Mucosa of rectum (tissue), 2 donors: ENCODE results near the gene RHEB.

ENCODE experiments used
- H3K27ac ChIP-seq, 2 donors: one replicate each; pipeline ENCODE4 v1.7.0; 2013; ENCODE audit warnings: inconsistent platforms in 2 of 2, low read depth in 2 of 2, low read length in 2 of 2
- H3K27me3 ChIP-seq, 2 donors: one replicate each; pipeline ENCODE4 v1.7.0; 2013; ENCODE audit warnings: low read length in 2 of 2; ENCODE audit not compliant: control insufficient read depth in 2 of 2, insufficient read depth in 2 of 2
- H3K36me3 ChIP-seq, 2 donors: one replicate each; pipeline ENCODE4 v1.7.0; 2013; ENCODE audit warnings: low read length in 2 of 2; ENCODE audit not compliant: control insufficient read depth in 2 of 2, insufficient read depth in 2 of 2
- H3K4me1 ChIP-seq, 2 donors: one replicate each; pipeline ENCODE4 v1.7.0; 2013; ENCODE audit warnings: low read length in 2 of 2, mild to moderate bottlenecking in 1 of 2; ENCODE audit not compliant: control insufficient read depth in 2 of 2, insufficient read depth in 2 of 2
- H3K4me3 ChIP-seq, 2 donors: one replicate each; pipeline ENCODE4 v1.7.0; 2013; ENCODE audit warnings: low read length in 2 of 2
- H3K9ac ChIP-seq, 2 donors: one replicate each; pipeline ENCODE4 v1.7.0; 2013; ENCODE audit warnings: low read length in 2 of 2, low read depth in 1 of 2, mild to moderate bottlenecking in 1 of 2
- H3K9me3 ChIP-seq, 2 donors: one replicate each; pipeline ENCODE4 v1.7.0; 2013; ENCODE audit warnings: low read length in 2 of 2; ENCODE audit not compliant: control insufficient read depth in 2 of 2
- donor health status: healthy.
- donor health status: Normal muscosa, but diverticular disease.

RHEB gene

DNA sequence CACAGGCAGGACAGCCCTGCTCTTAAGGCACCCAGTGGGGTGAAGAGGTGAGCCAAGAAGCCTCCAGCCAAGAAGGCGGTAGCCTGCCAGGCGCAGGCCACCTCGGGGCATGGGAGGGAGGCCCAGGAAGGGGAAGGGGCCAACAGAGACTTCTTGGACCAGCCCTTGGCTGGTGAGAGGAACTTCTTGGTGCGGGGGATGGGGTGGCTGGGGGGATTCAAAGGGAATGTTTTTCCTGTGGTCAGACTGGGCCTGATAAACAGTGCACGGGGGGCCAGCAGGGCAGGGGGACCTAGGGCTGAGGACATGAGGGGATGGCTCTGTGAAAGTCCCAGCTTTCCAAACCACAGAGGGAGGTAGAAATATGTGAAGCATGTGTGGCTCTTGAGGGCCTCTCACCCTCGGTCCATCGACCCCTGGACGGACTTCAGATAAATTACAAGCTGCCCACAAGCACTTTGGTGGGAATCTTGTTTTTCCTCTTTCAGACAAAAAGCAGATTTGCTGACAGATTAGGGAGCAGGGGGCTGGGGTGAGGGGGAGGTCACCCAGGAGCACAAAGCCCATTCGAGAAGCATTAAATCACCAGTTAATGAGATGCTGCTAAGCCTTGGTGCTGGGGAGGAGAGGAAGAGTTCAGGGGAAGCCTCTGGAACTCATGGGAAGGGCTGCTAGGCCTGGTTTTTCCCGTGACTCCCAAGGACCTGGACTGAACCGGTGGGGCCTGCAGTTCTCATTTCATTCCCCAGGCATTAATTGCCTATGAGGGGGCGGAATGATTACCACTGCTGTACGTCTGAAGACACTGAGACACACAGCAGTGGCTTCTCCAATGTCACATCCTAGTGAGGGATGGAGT is 91.1 kb downstream of the RHEB start:
- Histone ChIP-seq H3K4me3 (no peak overlapping the region), H3K9ac (no peak overlapping the region), H3K27me3 (peaks cover 0 to 2% of the 10 kb centered on the region in 2 donors), H3K4me1 (peaks cover 3 to 8% of the 10 kb centered on the region in 2 donors), H3K36me3 (no peaks in the 10 kb centered on the region), H3K9me3 (no peaks in the 10 kb centered on the region), H3K27ac (peak overlapping the region in 1 of 2 donors; percentile 32)

DNA sequence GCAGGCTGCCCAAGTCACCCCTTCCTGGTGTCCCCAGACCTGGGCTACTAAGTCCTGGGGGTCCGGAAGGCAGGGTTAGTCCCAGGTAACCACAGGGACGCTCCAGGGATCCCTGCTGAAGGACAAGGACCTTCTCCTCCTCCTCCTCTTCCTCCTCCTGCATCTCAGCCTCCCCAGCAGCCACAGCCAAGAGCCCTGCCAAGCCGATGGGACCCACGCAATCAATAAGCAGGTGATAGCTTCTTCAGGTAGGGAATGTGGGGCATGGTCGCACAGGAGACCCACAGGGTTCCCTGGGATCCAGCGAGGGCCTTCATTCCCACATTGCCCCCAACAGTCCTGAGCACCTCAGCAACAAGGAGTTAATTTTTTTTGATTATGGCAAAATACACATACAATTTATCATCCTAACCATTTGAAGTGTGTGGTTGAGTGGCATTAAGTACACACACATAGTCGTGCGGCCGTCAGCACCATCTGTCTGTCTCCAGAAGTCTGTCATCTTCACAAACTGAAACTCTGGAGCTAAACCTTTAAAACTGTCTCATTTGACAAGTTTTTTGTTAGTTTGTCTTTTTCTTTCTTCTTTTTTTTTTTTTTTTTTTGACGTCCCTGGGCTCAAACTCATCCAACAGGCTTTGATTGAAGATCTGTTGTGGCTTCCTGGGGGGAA is 91.9 kb downstream of the RHEB start:
- H3K4me1 ChIP-seq = peaks cover 3 to 8% of the 10 kb centered on the region in 2 donors
- H3K27me3 ChIP-seq = peaks cover 0 to 2% of the 10 kb centered on the region in 2 donors
- peak overlapping the region in 1 of 2 donors; percentile 19 for H3K27ac ChIP-seq
- H3K36me3 ChIP-seq = no peaks in the 10 kb centered on the region
- H3K9ac ChIP-seq = no peak overlapping the region
- no peak overlapping the region for H3K4me3 ChIP-seq
- H3K9me3 ChIP-seq = no peaks in the 10 kb centered on the region

DNA sequence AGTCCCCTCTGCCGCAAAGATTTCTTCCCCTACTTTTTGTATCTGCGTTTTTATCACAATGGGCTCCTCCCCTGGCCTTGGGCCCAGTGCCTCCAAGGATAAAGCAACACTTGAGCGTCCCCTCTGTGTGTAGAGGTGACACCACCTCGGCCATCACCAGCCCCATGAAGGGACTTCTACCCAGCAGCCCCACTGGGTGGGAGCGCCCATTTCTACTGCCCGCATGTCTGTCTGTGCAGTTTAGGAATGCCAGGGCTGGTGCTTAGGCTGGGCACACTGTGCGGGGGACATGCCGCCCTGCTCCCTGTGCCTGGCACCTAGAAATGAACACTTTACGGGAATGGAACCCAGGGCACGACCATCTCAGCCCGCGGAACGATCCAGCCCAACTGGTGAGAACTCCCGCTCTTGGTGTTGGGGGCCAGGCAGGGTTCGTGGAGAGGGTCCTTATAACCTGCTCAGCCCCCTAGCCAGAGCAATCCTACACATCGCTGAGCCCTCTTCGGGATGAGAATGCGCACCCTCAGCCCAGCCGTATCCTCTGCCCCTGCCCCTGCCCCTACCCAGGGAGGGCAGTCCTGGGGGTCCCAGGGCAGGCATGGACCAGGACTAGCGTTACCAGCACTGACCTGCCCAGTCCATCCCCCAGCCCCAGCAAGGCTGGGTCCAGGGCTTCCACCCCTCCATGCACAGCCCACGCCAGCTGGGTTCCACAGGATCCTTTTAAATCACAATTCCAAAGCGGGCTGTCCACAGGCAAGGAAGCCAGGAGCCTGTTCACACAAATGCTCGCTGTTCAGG is 92.6 kb downstream of the RHEB start:
- peaks cover 0 to 2% of the 10 kb centered on the region in 2 donors for H3K27me3 ChIP-seq
- no peak overlapping the region for H3K9ac ChIP-seq
- H3K4me3 ChIP-seq = no peak overlapping the region
- no peaks in the 10 kb centered on the region for H3K36me3 ChIP-seq
- peaks cover 3 to 8% of the 10 kb centered on the region in 2 donors for H3K4me1 ChIP-seq
- no peaks in the 10 kb centered on the region for H3K9me3 ChIP-seq
- peak overlapping the region in 1 of 2 donors; percentile 19 for H3K27ac ChIP-seq

DNA sequence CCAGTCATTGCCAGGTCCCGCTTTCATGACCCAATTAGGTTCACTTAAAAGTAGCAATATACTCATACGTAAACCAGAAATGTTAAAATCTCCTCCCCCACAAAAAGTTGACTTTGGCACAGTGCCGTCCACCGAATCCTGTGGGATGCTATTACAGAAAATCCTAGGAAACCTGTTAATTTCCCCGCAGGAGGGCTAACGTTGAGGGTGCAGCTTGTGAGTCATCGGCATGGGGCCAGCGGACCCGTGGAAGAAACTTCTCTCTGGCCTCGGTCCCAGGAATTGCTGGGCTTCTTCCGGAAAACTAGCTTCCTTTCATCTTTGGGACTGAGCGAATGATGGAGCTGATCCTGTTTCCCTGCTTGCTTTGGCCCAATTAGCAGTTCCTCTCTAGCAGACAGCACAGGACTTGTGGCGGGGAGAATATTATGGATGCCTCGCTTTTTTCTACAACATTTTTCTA is 93.2 kb downstream of the RHEB start:
- Histone ChIP-seq H3K36me3 (no peaks in the 10 kb centered on the region), H3K4me1 (peaks cover 3 to 8% of the 10 kb centered on the region in 2 donors), H3K4me3 (no peak overlapping the region), H3K27ac (peak overlapping the region; percentile 44 to 52), H3K9ac (no peak overlapping the region), H3K9me3 (no peaks in the 10 kb centered on the region), H3K27me3 (peaks cover 0 to 2% of the 10 kb centered on the region in 2 donors)

DNA sequence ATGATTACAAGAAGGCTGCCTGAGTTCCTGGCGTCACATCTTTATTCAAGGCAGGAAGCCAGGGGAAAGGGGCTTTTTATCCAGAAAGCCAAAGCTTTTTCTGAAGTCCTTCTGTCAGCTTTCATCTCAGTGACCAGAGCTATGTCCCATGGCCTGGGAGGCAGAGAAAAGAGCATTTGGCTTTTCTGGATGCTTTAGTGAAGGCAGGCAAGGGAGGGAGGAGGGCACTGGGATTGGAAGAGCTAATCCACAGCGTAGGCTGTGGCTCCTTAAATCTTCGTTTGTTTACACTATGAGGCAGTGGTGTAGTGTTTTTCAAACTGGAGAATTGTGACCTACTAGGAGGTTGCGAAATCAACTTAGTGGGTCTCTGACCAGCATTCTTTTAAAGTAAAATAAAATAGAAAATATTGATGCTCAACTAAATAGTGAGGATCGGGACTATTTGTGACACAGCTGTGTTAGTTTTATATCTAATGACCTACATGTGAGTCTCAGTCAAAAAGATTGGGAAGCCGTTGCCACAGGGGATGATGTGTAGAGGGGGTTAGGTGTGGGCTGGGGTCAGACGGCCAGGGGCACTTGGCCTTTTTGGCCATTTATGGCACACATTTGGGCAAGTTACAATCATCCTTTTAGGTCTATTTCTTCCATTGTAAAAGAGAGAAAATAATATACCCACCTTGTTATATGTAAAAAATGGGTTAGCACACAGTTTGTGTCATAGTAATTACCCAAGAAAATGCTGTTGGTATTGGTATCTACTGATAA is 93.8 kb downstream of the RHEB start:
- peak overlapping the region; percentile 44 to 52 for H3K27ac ChIP-seq
- H3K4me3 ChIP-seq = no peak overlapping the region
- H3K27me3 ChIP-seq = peaks cover 0 to 2% of the 10 kb centered on the region in 2 donors
- H3K9me3 ChIP-seq = no peaks in the 10 kb centered on the region
- H3K9ac ChIP-seq = no peak overlapping the region
- H3K4me1 ChIP-seq = peaks cover 3 to 8% of the 10 kb centered on the region in 2 donors
- H3K36me3 ChIP-seq = no peaks in the 10 kb centered on the region

DNA sequence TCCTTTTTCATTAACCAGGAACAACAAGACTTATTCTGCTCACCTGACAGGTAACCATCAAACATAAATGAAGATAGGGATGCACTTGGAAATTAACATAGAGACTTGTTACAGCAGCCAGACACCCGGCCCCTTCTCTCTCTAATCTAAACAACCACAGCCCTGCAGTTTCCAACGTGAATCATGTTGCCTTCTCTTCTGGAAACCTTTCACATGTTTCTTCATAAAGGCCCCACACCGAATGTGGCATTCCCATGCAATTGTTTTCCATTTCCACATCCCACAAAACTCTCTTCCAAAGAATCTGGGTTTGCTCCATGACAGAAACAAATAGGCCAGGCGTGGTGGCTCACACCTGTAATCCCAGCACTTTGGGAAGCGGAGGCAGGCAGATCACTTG is 94.9 kb downstream of the RHEB start:
- Histone ChIP-seq H3K36me3 (no peaks in the 10 kb centered on the region), H3K9me3 (peaks cover 3 to 4% of the 10 kb centered on the region in 2 donors), H3K4me3 (no peak overlapping the region), H3K27me3 (peaks cover 0 to 2% of the 10 kb centered on the region in 2 donors), H3K9ac (no peak overlapping the region), H3K27ac (no peak overlapping the region), H3K4me1 (peaks cover 2 to 8% of the 10 kb centered on the region in 2 donors)

DNA sequence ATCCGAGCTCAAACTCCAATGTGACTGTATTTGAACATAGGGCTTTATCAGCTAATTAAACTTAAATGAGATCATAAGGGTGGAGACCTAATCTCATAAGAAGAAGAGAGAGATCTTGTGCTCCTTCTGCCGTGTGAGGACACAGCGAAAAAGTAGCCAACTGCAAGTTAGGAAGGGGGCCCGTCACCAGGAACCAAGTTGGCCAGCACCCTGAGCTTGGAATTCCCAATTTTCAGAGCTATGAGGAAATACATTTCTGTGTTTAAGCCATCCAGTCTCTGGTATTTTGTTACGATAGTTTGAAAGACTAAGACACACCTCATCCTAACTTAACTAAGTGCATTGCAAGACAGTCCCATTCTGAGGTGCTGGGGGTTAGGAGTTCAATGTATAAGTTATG is 95.8 kb downstream of the RHEB start:
- Histone ChIP-seq H3K4me3 (no peak overlapping the region), H3K27ac (no peak overlapping the region), H3K9ac (no peak overlapping the region), H3K27me3 (peaks cover 0 to 2% of the 10 kb centered on the region in 2 donors), H3K4me1 (peaks cover 0 to 2% of the 10 kb centered on the region in 2 donors), H3K9me3 (peaks cover 3 to 4% of the 10 kb centered on the region in 2 donors), H3K36me3 (no peaks in the 10 kb centered on the region)

DNA sequence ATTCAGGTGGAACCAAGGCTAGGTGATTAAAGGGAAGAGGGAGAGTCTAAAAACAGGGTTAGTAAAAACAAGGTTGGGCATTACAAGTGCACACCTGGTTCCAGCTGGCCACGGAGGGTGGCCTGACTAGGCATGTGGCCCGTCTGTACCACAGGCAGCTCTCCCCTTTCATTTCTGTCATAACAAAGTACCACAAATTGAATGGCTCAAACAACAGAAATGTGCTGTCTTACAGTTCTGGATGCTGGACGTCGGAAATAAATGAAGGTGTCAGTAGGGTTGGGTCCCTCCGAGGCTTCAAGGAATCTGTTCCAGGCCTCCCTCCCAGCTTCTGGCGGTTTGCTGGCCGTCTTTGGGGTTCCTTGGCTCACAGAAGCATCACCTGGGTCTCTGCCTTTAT is 96.5 kb downstream of the RHEB start:
- Histone ChIP-seq H3K4me3 (no peak overlapping the region), H3K9ac (no peak overlapping the region), H3K27me3 (peaks cover 0 to 2% of the 10 kb centered on the region in 2 donors), H3K9me3 (peaks cover 3 to 4% of the 10 kb centered on the region in 2 donors), H3K36me3 (no peaks in the 10 kb centered on the region), H3K4me1 (peaks cover 0 to 1% of the 10 kb centered on the region in 2 donors), H3K27ac (no peak overlapping the region)

DNA sequence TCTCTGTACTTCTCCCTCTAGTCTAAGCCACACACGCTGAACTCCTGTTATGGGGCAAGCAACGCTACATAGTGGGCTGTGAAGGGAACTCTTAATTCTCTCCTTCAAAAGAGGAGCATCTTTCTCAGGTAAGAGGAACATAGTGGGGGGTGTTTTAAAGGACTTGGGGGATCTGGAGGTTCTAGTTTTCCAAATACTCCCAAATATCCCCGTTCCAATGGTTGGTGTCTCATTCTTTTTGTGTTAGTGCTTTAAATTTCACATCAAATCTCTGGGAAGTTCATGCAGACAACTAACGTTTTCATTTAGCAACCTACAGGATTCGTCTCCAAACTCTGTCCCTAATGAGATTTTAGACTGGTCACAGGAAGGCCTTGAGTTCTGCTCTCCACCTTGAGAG is 97.5 kb downstream of the RHEB start:
- Histone ChIP-seq H3K9me3 (peaks cover 3 to 4% of the 10 kb centered on the region in 2 donors), H3K36me3 (no peaks in the 10 kb centered on the region), H3K4me1 (no peaks in the 10 kb centered on the region), H3K9ac (no peak overlapping the region), H3K27ac (no peak overlapping the region), H3K27me3 (peaks cover 0 to 2% of the 10 kb centered on the region in 2 donors), H3K4me3 (no peak overlapping the region)
